ENCODE measurements around the gene NME1.

The NME1 gene

GRCh38 chr17:51197754-51198153 lies 44.4 kb downstream of the NME1 start:
- no peak for FAIRE-seq

- no peak for FAIRE-seq
Measured at GRCh38 chr17:51200295-51200694, 46.9 kb downstream of the NME1 start.

- no peak for FAIRE-seq
Measured at GRCh38 chr17:51200846-51201245, 47.5 kb downstream of the NME1 start.

- no peak for FAIRE-seq
Measured at GRCh38 chr17:51203838-51204237, 50.5 kb downstream of the NME1 start.

Data from G401.6 (cell line).